ENCODE results near the gene NECAB3. TPM values are rescaled to one million over a fixed set of nuclear protein-coding genes. Genes with fewer than 3 reads are reported as not detected.

NECAB3 gene
- total and polyA plus RNA-seq, 2 donors (not counting 1 experiment from before 2014, with no cell fraction given): 8.5 to 11.8 TPM

- no peaks in the 10 kb centered on the region for H4K20me1 ChIP-seq (ENCODE audit: control insufficient read depth, insufficient read depth, low read length, poor library complexity, severe bottlenecking)
- H3K4me2 ChIP-seq (replicated peaks; ENCODE audit: low read depth, low read length, poor library complexity, severe bottlenecking): peak within 1 kb of the TSS; percentile 90
- 93% methylated on average over 10 of the region's 10 CpGs for WGBS (ENCODE audit: insufficient coverage)
- peak within 1 kb of the TSS; percentile 31 to 77 for H3K27ac ChIP-seq (ENCODE audit: low read length in 2 of 2)
- ATAC-seq (ENCODE audit: low read depth) (no peak), DNase-seq (no peak)
- Mint-ChIP-seq H3K27ac (peak within 1 kb of the TSS; percentile 85), H3K9me3 (ENCODE audit: insufficient read depth) (no peaks in the 10 kb centered on the region), H3K27me3 (no peaks in the 10 kb centered on the region), H3K4me3 (peak within 1 kb of the TSS; percentile 87), H3K4me1 (peaks cover 25% of the 10 kb centered on the region)
- peaks cover 15 to 27% of the 10 kb centered on the region in 2 donors for H3K4me1 ChIP-seq (ENCODE audit: control insufficient read depth in 2 of 2, insufficient read depth in 2 of 2, low read length in 2 of 2)
- no peaks in the 10 kb centered on the region for H3K36me3 ChIP-seq (replicated peaks in 1 of 2; ENCODE audit: control extremely low read depth in 1 of 2, control insufficient read depth in 1 of 2, extremely low read depth in 1 of 2, insufficient read depth in 2 of 2, low read length in 1 of 2)
- peak within 1 kb of the TSS; percentile 95 for H2AFZ ChIP-seq (ENCODE audit: insufficient read depth, low read depth, low read length, poor library complexity, severe bottlenecking)
- peak within 1 kb of the TSS; percentile 74 for H3K9ac ChIP-seq (ENCODE audit: low read length)
- POLR2A ChIA-PET: no interaction called here
- H3K27me3 ChIP-seq (replicated peaks in 1 of 4; ENCODE audit: control extremely low read depth in 1 of 4, control insufficient read depth in 3 of 4, insufficient read depth in 4 of 4, low read length in 3 of 4): no peaks in the 10 kb centered on the region
- H3K4me3 ChIP-seq (ENCODE audit: control extremely low read depth in 1 of 5, extremely low read depth in 1 of 5, insufficient read depth in 1 of 5, low read depth in 2 of 5, low read length in 4 of 5): peak within 1 kb of the TSS; percentile 36 to 77 (median 67)
- no peaks in the 10 kb centered on the region for H3K9me3 ChIP-seq (ENCODE audit: control extremely low read depth in 1 of 3, control insufficient read depth in 2 of 3, insufficient read depth in 1 of 3, low read length in 2 of 3)
- H3K79me2 ChIP-seq (ENCODE audit: control insufficient read depth, insufficient read depth, low read length): peaks cover 6% of the 10 kb centered on the region
- CTCF ChIA-PET: interaction anchor here (1.9 to 2.8 kb wide), 2 partner anchors 9 to 25 kb away, joined by 5 to 20 read pairs; no protein-coding TSS in a partner anchor
- TF ChIP-seq EZH2 (IDR thresholded peaks at IDR 0.05; ENCODE audit: borderline replicate concordance, insufficient read depth, low read depth, low read length, poor library complexity, severe bottlenecking): no peak
- TF ChIP-seq, protein P1, sequence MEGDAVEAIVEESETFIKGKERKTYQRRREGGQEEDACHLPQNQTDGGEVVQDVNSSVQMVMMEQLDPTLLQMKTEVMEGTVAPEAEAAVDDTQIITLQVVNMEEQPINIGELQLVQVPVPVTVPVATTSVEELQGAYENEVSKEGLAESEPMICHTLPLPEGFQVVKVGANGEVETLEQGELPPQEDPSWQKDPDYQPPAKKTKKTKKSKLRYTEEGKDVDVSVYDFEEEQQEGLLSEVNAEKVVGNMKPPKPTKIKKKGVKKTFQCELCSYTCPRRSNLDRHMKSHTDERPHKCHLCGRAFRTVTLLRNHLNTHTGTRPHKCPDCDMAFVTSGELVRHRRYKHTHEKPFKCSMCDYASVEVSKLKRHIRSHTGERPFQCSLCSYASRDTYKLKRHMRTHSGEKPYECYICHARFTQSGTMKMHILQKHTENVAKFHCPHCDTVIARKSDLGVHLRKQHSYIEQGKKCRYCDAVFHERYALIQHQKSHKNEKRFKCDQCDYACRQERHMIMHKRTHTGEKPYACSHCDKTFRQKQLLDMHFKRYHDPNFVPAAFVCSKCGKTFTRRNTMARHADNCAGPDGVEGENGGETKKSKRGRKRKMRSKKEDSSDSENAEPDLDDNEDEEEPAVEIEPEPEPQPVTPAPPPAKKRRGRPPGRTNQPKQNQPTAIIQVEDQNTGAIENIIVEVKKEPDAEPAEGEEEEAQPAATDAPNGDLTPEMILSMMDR (IDR thresholded peaks at IDR 0.05): no peak
- intact Hi-C loops (cut with micrococcal nuclease): loop anchor here (5.0 kb wide), 1 partner anchor 450 kb away; the partner anchor contains the start of gene EIF2S2
These were observed 12.1 kb downstream of the NECAB3 start, which contains the start of gene C20orf144 for GRCh38 chr20:33662172-33662571. C20orf144 (plus strand) TSS chr20:33662327; CDS start chr20:33662346, 19 bp downstream.

DNA sequence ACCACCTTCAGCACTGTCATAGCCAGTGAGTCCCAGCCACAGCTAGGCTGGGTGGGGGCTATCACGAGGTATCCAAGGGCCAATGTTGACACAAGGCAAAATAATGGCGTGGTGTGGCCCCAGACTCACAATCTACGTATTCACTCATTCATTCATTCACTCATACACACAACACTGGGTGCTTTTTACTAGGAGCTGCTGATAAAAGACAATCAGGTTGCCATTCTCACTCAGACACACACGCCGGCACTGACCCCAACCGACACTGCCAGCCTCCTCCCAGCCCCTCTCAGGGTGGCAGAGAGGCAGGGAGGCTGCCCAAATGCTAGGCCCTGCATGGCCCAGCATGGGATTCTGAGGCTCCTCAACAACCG, 13.6 kb downstream of the NECAB3 start:
- Mint-ChIP-seq H3K4me1 (peaks cover 17% of the 10 kb centered on the region), H3K9me3 (ENCODE audit: insufficient read depth) (no peaks in the 10 kb centered on the region), H3K27me3 (no peaks in the 10 kb centered on the region), H3K4me3 (no peak overlapping the region), H3K27ac (no peak overlapping the region)
- no peak overlapping the region for H3K9ac ChIP-seq (ENCODE audit: low read length)
- no peaks in the 10 kb centered on the region for H4K20me1 ChIP-seq (ENCODE audit: control insufficient read depth, insufficient read depth, low read length, poor library complexity, severe bottlenecking)
- POLR2A ChIA-PET: no interaction called here
- H3K79me2 ChIP-seq (ENCODE audit: control insufficient read depth, insufficient read depth, low read length): peaks cover 6% of the 10 kb centered on the region
- H3K4me3 ChIP-seq (ENCODE audit: control extremely low read depth in 1 of 5, extremely low read depth in 1 of 5, insufficient read depth in 1 of 5, low read depth in 2 of 5, low read length in 4 of 5): no peak overlapping the region
- no peak for DNase-seq
- intact Hi-C loops (cut with micrococcal nuclease): loop anchor here (5.0 kb wide), 1 partner anchor 452 kb away; the partner anchor contains the start of gene EIF2S2
- H3K27ac ChIP-seq (ENCODE audit: low read length in 2 of 2): no peak overlapping the region
- H2AFZ ChIP-seq (ENCODE audit: insufficient read depth, low read depth, low read length, poor library complexity, severe bottlenecking): no peak overlapping the region
- peaks cover 11 to 18% of the 10 kb centered on the region in 2 donors for H3K4me1 ChIP-seq (ENCODE audit: control insufficient read depth in 2 of 2, insufficient read depth in 2 of 2, low read length in 2 of 2)
- TF ChIP-seq, protein P1 (IDR thresholded peaks at IDR 0.05): no peak
- no peak for TF ChIP-seq EZH2 (IDR thresholded peaks at IDR 0.05; ENCODE audit: borderline replicate concordance, insufficient read depth, low read depth, low read length, poor library complexity, severe bottlenecking)
- 94% methylated on average over 7 of the region's 7 CpGs for WGBS (ENCODE audit: insufficient coverage)
- no peak for ATAC-seq (ENCODE audit: low read depth)
- H3K36me3 ChIP-seq (replicated peaks in 1 of 2; ENCODE audit: control extremely low read depth in 1 of 2, control insufficient read depth in 1 of 2, extremely low read depth in 1 of 2, insufficient read depth in 2 of 2, low read length in 1 of 2): no peaks in the 10 kb centered on the region
- no peaks in the 10 kb centered on the region for H3K27me3 ChIP-seq (replicated peaks in 1 of 4; ENCODE audit: control extremely low read depth in 1 of 4, control insufficient read depth in 3 of 4, insufficient read depth in 4 of 4, low read length in 3 of 4)
- CTCF ChIA-PET: no interaction called here
- no peaks in the 10 kb centered on the region for H3K9me3 ChIP-seq (ENCODE audit: control extremely low read depth in 1 of 3, control insufficient read depth in 2 of 3, insufficient read depth in 1 of 3, low read length in 2 of 3)
- H3K4me2 ChIP-seq (replicated peaks; ENCODE audit: low read depth, low read length, poor library complexity, severe bottlenecking): no peak overlapping the region

All from B cell (primary cell).